GM19035 (cell line): ENCODE measurements around the gene B3GNT5.

Experiments used
- ATAC-seq: cut with Tn5 transposase; IDR thresholded peaks from one replicate; pipeline ENCODE4 v1.9.1; 2021; ENCODE audit not compliant: unreplicated experiment

B3GNT5 gene

GRCh38 chr3:183252973-183253527 is at the start of gene B3GNT5:
Gene B3GNT5 (plus strand): TSS chr3:183253253. CDS start chr3:183269799, 16,546 bp downstream.
- no peak for ATAC-seq

GRCh38 chr3:183203670-183204069 is 49.4 kb upstream of the B3GNT5 start:
- ATAC-seq: no peak

GRCh38 chr3:183208260-183208659 is 44.8 kb upstream of the B3GNT5 start:
- no peak for ATAC-seq

GRCh38 chr3:183208800-183209199 is 44.3 kb upstream of the B3GNT5 start:
- no peak for ATAC-seq

- no peak for ATAC-seq
Observed at GRCh38 chr3:183210341-183210740, 42.7 kb upstream of the B3GNT5 start.

- no peak for ATAC-seq
Observed at GRCh38 chr3:183210862-183211341, 42.2 kb upstream of the B3GNT5 start.

- ATAC-seq: no peak
Observed at GRCh38 chr3:183211352-183211751, 41.7 kb upstream of the B3GNT5 start.

- ATAC-seq: no peak
Observed at GRCh38 chr3:183212096-183212495, 41.0 kb upstream of the B3GNT5 start.

- ATAC-seq: no peak
Observed at GRCh38 chr3:183212565-183212964, 40.5 kb upstream of the B3GNT5 start.

GRCh38 chr3:183213415-183214276 is 39.4 kb upstream of the B3GNT5 start:
- no peak for ATAC-seq

GRCh38 chr3:183214277-183214612 is 38.8 kb upstream of the B3GNT5 start:
- ATAC-seq: no peak

- ATAC-seq: no peak
Observed at GRCh38 chr3:183215591-183216202, 37.4 kb upstream of the B3GNT5 start.

- ATAC-seq: no peak
Observed at GRCh38 chr3:183217548-183218332, 35.3 kb upstream of the B3GNT5 start.

GRCh38 chr3:183218826-183219225 is 34.2 kb upstream of the B3GNT5 start:
- ATAC-seq: no peak

- no peak for ATAC-seq
Observed at GRCh38 chr3:183220828-183221227, 32.2 kb upstream of the B3GNT5 start.

- no peak for ATAC-seq
Observed at GRCh38 chr3:183222631-183223235, 30.3 kb upstream of the B3GNT5 start.

- peak; percentile 55 for ATAC-seq
Observed at GRCh38 chr3:183224180-183224970, 28.7 kb upstream of the B3GNT5 start.

GRCh38 chr3:183226333-183226890 is 26.6 kb upstream of the B3GNT5 start:
- no peak for ATAC-seq

- ATAC-seq: no peak
Observed at GRCh38 chr3:183227586-183227985, 25.5 kb upstream of the B3GNT5 start.

- no peak for ATAC-seq
Observed at GRCh38 chr3:183229178-183229577, 23.9 kb upstream of the B3GNT5 start.
